Psoas muscle (tissue), 8 donors: Measurements from ENCODE around the gene TPCN1. TPM values are rescaled to one million over a fixed set of nuclear protein-coding genes. Genes with fewer than 3 reads are reported as not detected.
A peak's percentile ranks its signal among the peaks of the same experiment; 100 is the strongest.

Source experiments
- ATAC-seq, 4 donors: fragments of 200-7000 bp; cut with Tn5 transposase; one replicate each; pipeline ENCODE4 v1.9.1; 2020; ENCODE audit warnings: moderate library complexity in 3 of 4, mild to moderate bottlenecking in 2 of 4
- DNase-seq, 2 donors: peaks; one replicate each; pipeline ENCODE4 v3.0.0-alpha.2; 2020
- H3K27ac ChIP-seq: fragments of 200-600 bp; one replicate; pipeline ENCODE4 v1.8.0; 2022
- H3K27me3 ChIP-seq, 3 donors: fragments of 200-600 bp in 1 of 3; one replicate each; pipeline versions ENCODE4 v1.6.1 to v1.8.0; 2013 to 2022; ENCODE audit warnings: low read length in 2 of 3, mild to moderate bottlenecking in 2 of 3, moderate library complexity in 1 of 3; ENCODE audit not compliant: insufficient read depth in 3 of 3
- H3K36me3 ChIP-seq, 2 donors: fragments of 200-600 bp in 1 of 2; one replicate each; pipeline versions ENCODE4 v1.6.1 to v1.8.0; 2013 to 2022; ENCODE audit warnings: low read depth in 1 of 2, mild to moderate bottlenecking in 1 of 2, moderate library complexity in 1 of 2; ENCODE audit not compliant: insufficient read depth in 1 of 2
- H3K4me1 ChIP-seq: fragments of 200-600 bp; one replicate; pipeline ENCODE4 v1.8.0; 2022
- H3K4me3 ChIP-seq: fragments of 200-600 bp; one replicate; pipeline ENCODE4 v1.8.0; 2022; ENCODE audit warnings: mild to moderate bottlenecking
- H3K9me3 ChIP-seq: fragments of 200-600 bp; one replicate; pipeline ENCODE4 v1.8.0; 2022
- WGBS, 3 donors: extraction: QIAGEN DNeasy Blood & Tissue Kit; methylation state at CpG; one replicate each; pipeline versions ENCODE4 v1.1.6 to v1.1.7; 2013; 5-methylcytosine and 5-hydroxymethylcytosine counted together
- intact Hi-C, 2 donors: fragments of 100-400 bp; cut with DNase I; formaldehyde crosslinking; loops; one replicate each; pipeline versions ENCODE4 v1.11.0 to v1.14.2; 2022
- polyA plus RNA-seq, 3 donors: library from polyadenylated mRNA; stranded (reverse); fragments of 200-250 nt; gene quantifications; one replicate each; pipeline ENCODE4 v1.2.3, GENCODE V29; 2013
- total RNA-seq, 4 donors: library from RNA; stranded (reverse); fragmentation: NEBNext Ultra II Directional in 2 of 4; extraction: Animal tissue kit (Norgen Biotek cat#: 25700) in 2 of 4; gene quantifications; one replicate each; pipeline versions ENCODE4 v1.2.1 to v1.2.4, GENCODE V29; 2021 to 2023
- TF ChIP-seq, protein P1 (sequence below): fragments of 200-600 bp; IDR thresholded peaks from one replicate; pipeline ENCODE4 v1.8.0; 2022; ENCODE audit warnings: antibody characterized with exemption
- donor health status: healthy with polysubstance abuse.
- donor health status: DM: no; HTN: no; CAD: no; lungs with moderate emphysema.
- donor health status: Bipolar disorder and iron deficiency.
- donor health status: healthy.
- donor health status: DM: yes; HTN: yes; CAD: no.
- donor health status: DM: no; HTN: no; CAD: no.
- donor health status: DM: no; HTN: no; CAD: no.
- donor health status: DM: yes; HTN: yes; CAD: no.

Gene TPCN1
- total and polyA plus RNA-seq, 7 donors, result 7.6 to 36.2 (median 25.2) TPM

DNA sequence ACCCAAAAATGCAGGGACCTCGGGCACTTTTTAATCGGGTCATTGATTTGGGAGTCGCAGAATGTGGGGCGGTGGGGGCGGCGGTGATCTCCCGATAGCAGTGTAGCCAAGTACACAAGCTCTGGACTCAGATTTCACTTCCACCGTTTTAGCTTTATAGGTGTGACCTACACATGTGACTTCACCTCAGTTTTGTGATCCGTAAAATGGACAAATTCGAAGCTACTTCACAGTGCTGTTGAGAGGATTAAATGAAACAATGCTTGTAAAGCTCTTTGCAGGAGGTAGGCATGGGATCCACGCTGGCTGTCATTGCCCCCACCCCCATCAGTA is 35.3 kb upstream of the TPCN1 start:
- no peaks in the 10 kb centered on the region for H3K27me3 ChIP-seq
- no peaks in the 10 kb centered on the region for H3K9me3 ChIP-seq
- peaks cover 20% of the 10 kb centered on the region for H3K4me1 ChIP-seq
- peak in 1 of 4 donors; percentile 0 for ATAC-seq
- H3K4me3 ChIP-seq, result peak overlapping the region; percentile 93
- TF ChIP-seq, protein P1, sequence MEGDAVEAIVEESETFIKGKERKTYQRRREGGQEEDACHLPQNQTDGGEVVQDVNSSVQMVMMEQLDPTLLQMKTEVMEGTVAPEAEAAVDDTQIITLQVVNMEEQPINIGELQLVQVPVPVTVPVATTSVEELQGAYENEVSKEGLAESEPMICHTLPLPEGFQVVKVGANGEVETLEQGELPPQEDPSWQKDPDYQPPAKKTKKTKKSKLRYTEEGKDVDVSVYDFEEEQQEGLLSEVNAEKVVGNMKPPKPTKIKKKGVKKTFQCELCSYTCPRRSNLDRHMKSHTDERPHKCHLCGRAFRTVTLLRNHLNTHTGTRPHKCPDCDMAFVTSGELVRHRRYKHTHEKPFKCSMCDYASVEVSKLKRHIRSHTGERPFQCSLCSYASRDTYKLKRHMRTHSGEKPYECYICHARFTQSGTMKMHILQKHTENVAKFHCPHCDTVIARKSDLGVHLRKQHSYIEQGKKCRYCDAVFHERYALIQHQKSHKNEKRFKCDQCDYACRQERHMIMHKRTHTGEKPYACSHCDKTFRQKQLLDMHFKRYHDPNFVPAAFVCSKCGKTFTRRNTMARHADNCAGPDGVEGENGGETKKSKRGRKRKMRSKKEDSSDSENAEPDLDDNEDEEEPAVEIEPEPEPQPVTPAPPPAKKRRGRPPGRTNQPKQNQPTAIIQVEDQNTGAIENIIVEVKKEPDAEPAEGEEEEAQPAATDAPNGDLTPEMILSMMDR, result no peak
- peak overlapping the region; percentile 98 for H3K27ac ChIP-seq
- DNase-seq, result no peak
- WGBS, 3 donors, result 5 to 6% (median 5%) methylated on average over 11 of the region's 11 CpGs
- H3K36me3 ChIP-seq, result peaks cover 9 to 24% of the 10 kb centered on the region in 2 donors
- intact Hi-C loops, result loop anchor here (5.0 to 10.0 kb wide), 2 partner anchors 36 to 179 kb away; partner anchors contain the start of gene TPCN1 (in 1 of the 2)

DNA sequence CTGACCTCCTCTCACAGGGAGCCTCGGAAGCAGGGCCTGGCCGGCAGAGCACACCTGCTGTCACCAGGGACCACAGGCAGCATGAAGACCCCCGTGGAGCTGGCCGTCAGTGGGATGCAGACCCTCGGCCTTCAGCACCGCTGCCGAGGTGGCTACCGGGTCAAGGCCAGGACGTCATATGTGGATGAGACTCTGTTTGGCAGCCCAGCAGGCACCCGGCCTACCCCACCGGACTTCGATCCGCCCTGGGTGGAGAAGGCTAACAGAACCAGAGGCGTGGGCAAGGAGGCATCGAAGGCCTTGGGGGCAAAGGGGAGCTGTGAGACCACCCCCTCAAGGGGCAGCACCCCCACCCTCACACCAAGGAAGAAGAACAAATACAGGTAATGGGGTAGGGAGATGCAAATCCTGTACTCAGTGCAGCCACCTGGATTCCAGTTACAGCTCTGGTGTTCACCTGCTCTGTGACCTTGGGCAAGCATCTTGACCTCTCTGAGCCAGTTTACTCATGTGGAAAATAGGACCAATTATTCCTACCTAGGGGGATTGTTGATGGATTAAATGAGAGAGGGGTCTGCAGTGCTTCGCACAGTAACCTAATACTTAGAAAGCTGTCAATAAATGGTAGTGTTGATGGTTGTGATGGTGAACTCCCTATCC is 34.5 kb upstream of the TPCN1 start:
- 71 to 80% (median 75%) methylated on average over 16 of the region's 16 CpGs for WGBS, 3 donors
- DNase-seq (no peak), ATAC-seq (no peak)
- Histone ChIP-seq H3K4me1 (peaks cover 20% of the 10 kb centered on the region), H3K27ac (no peak overlapping the region), H3K4me3 (peak overlapping the region; percentile 93), H3K9me3 (no peaks in the 10 kb centered on the region), H3K36me3 (peaks cover 11 to 31% of the 10 kb centered on the region in 2 donors), H3K27me3 (no peaks in the 10 kb centered on the region)
- TF ChIP-seq, protein P1, result no peak
- intact Hi-C loops, result loop anchor here (5.0 to 10.0 kb wide), 2 partner anchors 36 to 178 kb away; partner anchors contain the start of gene TPCN1 (in 1 of the 2)

DNA sequence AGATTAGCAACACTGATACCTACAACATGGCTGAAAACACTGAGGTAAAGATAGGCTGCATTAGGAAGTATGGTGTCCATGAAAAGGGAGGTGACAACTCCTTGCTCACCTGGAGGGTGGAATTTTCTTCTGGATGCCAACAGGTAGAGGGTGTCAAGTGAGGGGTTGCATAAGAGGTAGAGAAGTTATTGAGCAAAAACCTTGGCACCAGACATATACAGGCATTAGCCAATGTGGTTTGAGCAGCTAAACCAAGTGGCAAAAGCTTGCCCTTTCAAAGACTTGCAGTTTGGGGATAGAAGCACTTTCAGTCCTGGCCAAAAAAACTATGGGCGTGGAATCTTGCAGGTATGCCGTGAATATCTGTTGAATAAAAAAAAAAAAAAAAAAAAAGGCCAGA is 31.9 kb upstream of the TPCN1 start:
- Histone ChIP-seq H3K27me3 (no peaks in the 10 kb centered on the region), H3K27ac (no peak overlapping the region), H3K9me3 (no peaks in the 10 kb centered on the region), H3K4me3 (no peak overlapping the region), H3K4me1 (peaks cover 17% of the 10 kb centered on the region), H3K36me3 (peaks cover 4 to 27% of the 10 kb centered on the region in 2 donors)
- TF ChIP-seq, protein P1, result no peak
- no peak for DNase-seq
- WGBS, 3 donors, result 88 to 97% (median 91%) methylated on average over 2 of the region's 2 CpGs
- intact Hi-C loops, result loop anchor here (5.0 to 10.0 kb wide), 2 partner anchors 33 to 175 kb away; partner anchors contain the start of gene TPCN1 (in 1 of the 2)
- ATAC-seq, result no peak

DNA sequence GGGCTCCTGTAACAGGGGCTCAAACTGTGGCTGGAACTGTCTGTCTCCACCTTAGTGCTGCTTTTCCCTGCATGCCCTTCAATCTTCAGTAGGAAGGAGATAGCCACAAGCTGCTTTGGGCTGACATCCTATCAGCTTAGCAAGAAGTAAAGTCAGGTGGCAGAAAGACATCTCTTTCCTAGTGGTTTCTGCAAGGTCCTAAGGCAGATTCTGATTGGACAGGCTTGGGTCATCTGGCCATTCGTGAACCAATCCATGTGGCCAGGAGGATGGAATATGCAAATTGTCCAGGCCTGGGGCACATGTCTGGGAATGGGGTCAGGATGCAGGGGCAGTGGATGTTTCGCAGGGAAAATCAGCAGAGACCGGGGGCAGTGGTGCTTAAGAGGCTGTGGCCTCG is 30.5 kb upstream of the TPCN1 start:
- DNase-seq (no peak), ATAC-seq (peak in 1 of 4 donors; percentile 23)
- intact Hi-C loops, result loop anchor here in 1 of 2 donors (5.0 kb wide), 1 partner anchor 237 kb away; no protein-coding TSS in a partner anchor
- TF ChIP-seq, protein P1, result no peak
- H3K4me3 ChIP-seq, result no peak overlapping the region
- WGBS, 3 donors, result 87 to 93% (median 91%) methylated on average over 4 of the region's 4 CpGs
- H3K9me3 ChIP-seq, result no peaks in the 10 kb centered on the region
- peaks cover 22% of the 10 kb centered on the region for H3K4me1 ChIP-seq
- H3K27ac ChIP-seq, result no peak overlapping the region
- no peaks in the 10 kb centered on the region for H3K27me3 ChIP-seq
- peaks cover 4 to 27% of the 10 kb centered on the region in 2 donors for H3K36me3 ChIP-seq
